HEK293T (cell line): ENCODE measurements around the gene CADM1.

ENCODE experiments used
- CTCF ChIA-PET: fragments of 350-600 bp; formaldehyde crosslinking; extraction: SDS; loops from one replicate; lab custom pipeline; 2021; ENCODE audit warnings: antibody characterized with exemption, inconsistent platforms; lab: Yijun Ruan, JAX
- POLR2A ChIA-PET: fragments of 350-600 bp; formaldehyde crosslinking; extraction: SDS; loops from one replicate; lab custom pipeline; 2020; ENCODE audit warnings: antibody characterized with exemption, inconsistent platforms; lab: Yijun Ruan, JAX
- DNase-seq: peaks from one replicate; pipeline ENCODE4 v3.0.0; 2012; ENCODE audit warnings: mixed read lengths; ENCODE audit errors: extremely low spot score
- ARNT ChIP-seq: fragments of 450-650 bp; IDR thresholded peaks from 2 replicates; pipeline ENCODE4 v1.6.1; 2017; ENCODE audit warnings: mild to moderate bottlenecking
- BHLHE40 ChIP-seq: fragments of 450-650 bp; IDR thresholded peaks from 2 replicates; pipeline ENCODE4 v1.6.1; 2016; ENCODE audit warnings: mild to moderate bottlenecking, moderate library complexity, borderline replicate concordance
- CTBP1 ChIP-seq: fragments of 450-650 bp; IDR thresholded peaks from 2 replicates; pipeline ENCODE4 v1.6.1; 2016; ENCODE audit warnings: borderline replicate concordance
- ELF4 ChIP-seq: fragments of 450-650 bp; IDR thresholded peaks from 2 replicates; pipeline ENCODE4 v1.6.1; 2017; ENCODE audit warnings: antibody characterized with exemption
- FOXA1 ChIP-seq: fragments of 450-650 bp; IDR thresholded peaks from 2 replicates; pipeline ENCODE4 v1.6.1; 2016; ENCODE audit warnings: mild to moderate bottlenecking
- FOXK2 ChIP-seq: fragments of 450-650 bp; IDR thresholded peaks from 2 replicates; pipeline ENCODE4 v1.6.1; 2016; ENCODE audit warnings: mild to moderate bottlenecking
- FOXM1 ChIP-seq: fragments of 450-650 bp; IDR thresholded peaks from 2 replicates; pipeline ENCODE4 v1.6.1; 2017; ENCODE audit warnings: mild to moderate bottlenecking, borderline replicate concordance
- HDGF ChIP-seq: fragments of 450-650 bp; IDR thresholded peaks from 2 replicates; pipeline ENCODE4 v1.6.1; 2017; ENCODE audit warnings: antibody characterized with exemption, borderline replicate concordance
- L3MBTL2 ChIP-seq: fragments of 450-650 bp; conservative IDR thresholded peaks from 2 replicates; pipeline ENCODE4 v1.6.1; 2016; ENCODE audit warnings: mild to moderate bottlenecking
- LEF1 ChIP-seq: fragments of 450-650 bp; IDR thresholded peaks from 2 replicates; pipeline ENCODE4 v1.6.1; 2017; ENCODE audit warnings: mild to moderate bottlenecking, borderline replicate concordance
- NFRKB ChIP-seq: fragments of 450-650 bp; IDR thresholded peaks from 2 replicates; pipeline ENCODE4 v1.6.1; 2016; ENCODE audit warnings: mild to moderate bottlenecking, moderate library complexity
- SP1 ChIP-seq: fragments of 450-650 bp; IDR thresholded peaks from 2 replicates; pipeline ENCODE4 v1.6.1; 2017
- SUZ12 ChIP-seq: fragments of 450-650 bp; IDR thresholded peaks from 2 replicates; pipeline ENCODE4 v1.6.1; 2016; ENCODE audit warnings: mild to moderate bottlenecking
- TARDBP ChIP-seq: fragments of 450-650 bp; IDR thresholded peaks from 2 replicates; pipeline ENCODE4 v1.6.1; 2016
- ZNF384 ChIP-seq: fragments of 450-650 bp; IDR thresholded peaks from 2 replicates; pipeline ENCODE4 v1.6.1; 2016
- TF ChIP-seq, protein P1 (sequence below): fragments of 450-650 bp; IDR thresholded peaks from 2 replicates; pipeline ENCODE4 v1.6.1; 2016

Gene CADM1

GRCh38 chr11:115505175-115505574 is 960 bp upstream of the CADM1 start:
- ChIA-PET CTCF (interaction anchor here (0.5 to 0.6 kb wide), 3 partner anchors 17 to 157 kb away, joined by 3 to 5 read pairs (median 4); no protein-coding TSS in a partner anchor), POLR2A (no interaction called here)
- no peak for TF ChIP-seq FOXK2
- no peak for TF ChIP-seq NFRKB
- peak; percentile 33 for DNase-seq

- POLR2A ChIA-PET, result interaction anchor here (0.7 to 1.0 kb wide), 2 partner anchors 46 to 73 kb away, joined by 3 to 4 read pairs; no protein-coding TSS in a partner anchor
- no peak for DNase-seq
- CTCF ChIA-PET, result interaction anchor here (0.6 to 0.8 kb wide), 4 partner anchors 17 to 127 kb away, joined by 3 to 6 read pairs (median 3); no protein-coding TSS in a partner anchor
- TF ChIP-seq LEF1 (no peak), SUZ12 (no peak), L3MBTL2 (no peak), CTBP1 (no peak), NFRKB (no peak), ARNT (no peak), SP1 (no peak), FOXM1 (no peak), ZNF384 (no peak), ELF4 (no peak)
Measured at GRCh38 chr11:115503886-115504275, 334 bp downstream of the CADM1 start.

DNA sequence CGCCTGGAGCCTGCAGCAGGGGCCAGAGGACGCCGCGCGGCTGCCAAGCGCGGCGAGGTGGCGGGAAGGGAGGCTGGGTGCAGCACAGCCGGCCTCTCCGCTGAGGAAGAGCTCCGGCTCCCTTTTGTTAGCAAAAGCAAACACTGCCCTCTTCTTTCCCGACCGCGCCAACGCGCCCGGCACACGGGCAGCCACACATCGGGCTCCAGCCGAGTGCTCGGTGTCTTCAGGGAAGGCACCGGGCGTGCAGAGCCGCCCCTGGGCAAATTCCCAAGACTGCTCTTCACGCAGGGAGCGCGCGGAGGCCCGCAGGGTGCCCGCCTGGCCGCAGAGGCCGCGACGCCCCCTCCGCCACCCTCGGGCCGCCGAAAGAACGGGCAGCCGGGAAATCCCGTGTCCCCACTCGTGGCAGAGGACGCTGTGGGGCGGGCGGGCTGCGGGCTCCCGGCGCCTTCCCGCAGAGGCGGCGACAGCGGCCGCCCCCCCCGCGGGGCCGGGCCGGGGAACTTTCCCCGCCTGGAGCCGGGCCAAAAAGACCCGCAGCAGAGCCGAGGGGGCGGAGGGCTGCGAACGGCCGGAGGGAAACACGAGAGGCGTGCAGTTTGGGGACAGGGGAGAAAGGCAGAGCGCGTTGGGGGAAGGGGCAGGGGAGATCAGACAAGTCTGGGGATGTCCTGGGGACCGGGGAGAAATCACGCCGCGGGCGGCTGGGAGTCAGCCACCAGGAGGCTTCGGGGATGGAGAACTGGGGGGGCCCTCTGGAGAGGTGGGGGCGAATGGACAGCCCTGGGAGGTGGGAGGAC is 931 bp downstream of the CADM1 start:
- ChIA-PET POLR2A (no interaction called here), CTCF (interaction anchor here (0.5 to 1.6 kb wide), 2 partner anchors 171 to 301 kb away, joined by 3 to 4 read pairs; no protein-coding TSS in a partner anchor)
- peak; percentile 50 for DNase-seq

GRCh38 chr11:115502636-115503082 is 1.6 kb downstream of the CADM1 start:
- CTCF ChIA-PET, result interaction anchor here (0.5 to 1.6 kb wide), 2 partner anchors 170 to 300 kb away, joined by 3 to 4 read pairs; no protein-coding TSS in a partner anchor
- TF ChIP-seq, protein P1, sequence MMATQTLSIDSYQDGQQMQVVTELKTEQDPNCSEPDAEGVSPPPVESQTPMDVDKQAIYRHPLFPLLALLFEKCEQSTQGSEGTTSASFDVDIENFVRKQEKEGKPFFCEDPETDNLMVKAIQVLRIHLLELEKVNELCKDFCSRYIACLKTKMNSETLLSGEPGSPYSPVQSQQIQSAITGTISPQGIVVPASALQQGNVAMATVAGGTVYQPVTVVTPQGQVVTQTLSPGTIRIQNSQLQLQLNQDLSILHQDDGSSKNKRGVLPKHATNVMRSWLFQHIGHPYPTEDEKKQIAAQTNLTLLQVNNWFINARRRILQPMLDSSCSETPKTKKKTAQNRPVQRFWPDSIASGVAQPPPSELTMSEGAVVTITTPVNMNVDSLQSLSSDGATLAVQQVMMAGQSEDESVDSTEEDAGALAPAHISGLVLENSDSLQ, result no peak
- TF ChIP-seq NFRKB (no peak), SP1 (no peak), ZNF384 (no peak), ELF4 (no peak), FOXK2 (no peak), CTBP1 (no peak), ARNT (no peak), L3MBTL2 (no peak), FOXM1 (no peak), TARDBP (no peak), SUZ12 (no peak), LEF1 (no peak)

More for the DNA sequence above, 931 bp downstream of the CADM1 start:
- no peak for TF ChIP-seq HDGF
- TF ChIP-seq, protein P1, result no peak
- no peak for TF ChIP-seq ZNF384
- no peak for TF ChIP-seq FOXK2
- no peak for TF ChIP-seq BHLHE40
- no peak for TF ChIP-seq FOXA1
- no peak for TF ChIP-seq L3MBTL2
- no peak for TF ChIP-seq TARDBP
- no peak for TF ChIP-seq NFRKB

GRCh38 chr11:115501893-115502589 is 2.2 kb downstream of the CADM1 start:
- ChIA-PET POLR2A (no interaction called here), CTCF (interaction anchor here (0.6 to 1.6 kb wide), 2 partner anchors 169 to 718 kb away, joined by 3 to 4 read pairs; no protein-coding TSS in a partner anchor)

More at GRCh38 chr11:115502636-115503082, 1.6 kb downstream of the CADM1 start:
- no peak for DNase-seq
- POLR2A ChIA-PET, result no interaction called here

DNA sequence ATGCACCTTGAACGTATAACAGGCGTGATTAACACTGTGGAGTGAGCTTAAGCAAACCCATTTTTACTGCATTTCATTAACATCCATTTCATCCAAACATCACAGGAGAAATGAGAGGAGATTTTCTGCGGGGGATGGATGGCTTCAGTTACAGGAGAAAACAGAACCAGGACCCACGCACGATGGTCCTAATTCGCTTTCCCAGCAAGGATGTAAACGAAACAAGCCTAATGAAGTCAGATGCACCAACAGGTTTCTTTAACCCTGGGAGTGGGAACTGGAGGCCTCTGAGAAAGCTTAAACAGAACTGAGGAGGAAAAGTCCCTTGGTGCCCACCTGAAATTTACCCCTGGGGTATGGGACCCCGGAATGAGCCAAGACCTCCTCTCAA is 2.7 kb downstream of the CADM1 start:
- TF ChIP-seq SUZ12, result no peak
- TF ChIP-seq ELF4, result no peak
- TF ChIP-seq L3MBTL2, result no peak
- TF ChIP-seq NFRKB, result no peak
- TF ChIP-seq FOXK2, result no peak
- TF ChIP-seq ZNF384, result no peak
- TF ChIP-seq ARNT, result no peak
- TF ChIP-seq, protein P1, result no peak
- TF ChIP-seq LEF1, result no peak
- no peak for TF ChIP-seq BHLHE40
- ChIA-PET POLR2A (no interaction called here), CTCF (interaction anchor here (0.6 to 1.6 kb wide), 2 partner anchors 169 to 718 kb away, joined by 3 to 4 read pairs; no protein-coding TSS in a partner anchor)
- no peak for DNase-seq

More at GRCh38 chr11:115501893-115502589, 2.2 kb downstream of the CADM1 start:
- TF ChIP-seq L3MBTL2 (peak; percentile 28; the same call in 1 of the 2 replicates), ZNF384 (peak; percentile 64), FOXK2 (no peak)
- TF ChIP-seq, protein P1, result 0 out of 2 replicates have a peak, but pooled peaks have one; percentile 10
- DNase-seq, result no peak
